Ishikawa (cell line): ENCODE data around the gene TUBAL3.

Experiments used
- CEBPB ChIP-seq: IDR thresholded peaks from 2 replicates; pipeline ENCODE4 v1.6.1; 2012
- EGR1 ChIP-seq: IDR thresholded peaks from 2 replicates; pipeline ENCODE4 v1.6.1; 2012
- EP300 ChIP-seq: IDR thresholded peaks from 2 replicates; pipeline ENCODE4 v1.6.1; 2012; ENCODE audit warnings: borderline replicate concordance
- FOXM1 ChIP-seq: IDR thresholded peaks from 2 replicates; pipeline ENCODE4 v1.6.1; 2012; ENCODE audit warnings: low read depth, borderline replicate concordance
- MAX ChIP-seq: IDR thresholded peaks from 2 replicates; pipeline ENCODE4 v1.6.1; 2012
- RAD21 ChIP-seq: IDR thresholded peaks from 2 replicates; pipeline ENCODE4 v1.6.1; 2012; ENCODE audit warnings: low read depth
- REST ChIP-seq: IDR thresholded peaks from 2 replicates; pipeline ENCODE4 v1.6.1; 2012; ENCODE audit warnings: low read depth, mild to moderate bottlenecking
- TAF1 ChIP-seq: IDR thresholded peaks from 2 replicates; pipeline ENCODE4 v1.6.1; 2012; ENCODE audit warnings: low read depth, mild to moderate bottlenecking
- TEAD4 ChIP-seq: IDR thresholded peaks from 2 replicates; pipeline ENCODE4 v1.6.1; 2012
- USF1 ChIP-seq: IDR thresholded peaks from 2 replicates; pipeline ENCODE4 v1.6.1; 2012

DNA sequence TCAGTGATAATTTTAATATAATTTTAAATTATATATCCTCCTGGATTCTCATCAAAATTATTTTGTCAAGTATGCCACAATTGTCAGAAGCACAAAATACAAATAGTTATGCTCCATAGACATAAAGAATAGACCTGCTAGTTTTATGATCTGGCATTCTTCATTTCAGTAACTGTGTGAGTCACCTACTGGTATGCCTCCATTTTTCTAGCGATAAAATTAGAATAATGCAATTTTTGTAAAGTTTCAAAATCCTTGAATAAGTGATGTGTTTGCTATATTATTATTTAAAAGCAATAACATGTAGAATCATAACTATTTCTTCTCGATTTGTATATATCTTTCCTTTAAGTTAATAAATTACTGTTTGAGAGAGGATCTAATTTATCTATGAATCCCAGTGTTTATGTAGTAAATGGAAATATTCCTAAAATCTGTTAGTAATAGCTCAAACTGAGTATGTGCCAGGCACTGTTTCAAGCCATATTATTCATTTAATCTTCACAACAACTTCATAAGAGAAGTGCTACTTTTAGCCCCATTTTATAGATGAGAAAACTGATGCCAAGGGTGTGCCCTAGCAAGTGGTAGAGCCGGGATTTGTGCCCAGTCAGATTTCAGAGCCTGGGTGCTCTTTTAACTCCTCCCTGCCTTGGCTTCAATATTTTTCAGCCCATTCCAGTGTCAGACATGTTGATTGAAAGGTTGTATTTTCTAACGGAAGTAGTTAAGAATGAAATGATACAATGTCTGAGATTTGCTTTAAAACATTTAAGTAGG is 46.2 kb upstream of the TUBAL3 start:
- no peak for TF ChIP-seq TAF1
- TF ChIP-seq FOXM1 = no peak
- no peak for TF ChIP-seq CEBPB
- no peak for TF ChIP-seq RAD21
- TF ChIP-seq REST = no peak
- TF ChIP-seq EGR1 = no peak
- TF ChIP-seq TEAD4 = no peak
- no peak for TF ChIP-seq USF1
- TF ChIP-seq EP300 = no peak
- no peak for TF ChIP-seq MAX
